ENCODE measurements around the gene PPARD. TPM values are rescaled to one million over a fixed set of nuclear protein-coding genes. Genes with fewer than 3 reads are reported as not detected.
A peak's percentile ranks its signal among the peaks of the same experiment; 100 is the strongest.

The PPARD gene
- total RNA-seq, 2 experiments from 2014 or later, result 6.1 to 11.9 TPM

DNA sequence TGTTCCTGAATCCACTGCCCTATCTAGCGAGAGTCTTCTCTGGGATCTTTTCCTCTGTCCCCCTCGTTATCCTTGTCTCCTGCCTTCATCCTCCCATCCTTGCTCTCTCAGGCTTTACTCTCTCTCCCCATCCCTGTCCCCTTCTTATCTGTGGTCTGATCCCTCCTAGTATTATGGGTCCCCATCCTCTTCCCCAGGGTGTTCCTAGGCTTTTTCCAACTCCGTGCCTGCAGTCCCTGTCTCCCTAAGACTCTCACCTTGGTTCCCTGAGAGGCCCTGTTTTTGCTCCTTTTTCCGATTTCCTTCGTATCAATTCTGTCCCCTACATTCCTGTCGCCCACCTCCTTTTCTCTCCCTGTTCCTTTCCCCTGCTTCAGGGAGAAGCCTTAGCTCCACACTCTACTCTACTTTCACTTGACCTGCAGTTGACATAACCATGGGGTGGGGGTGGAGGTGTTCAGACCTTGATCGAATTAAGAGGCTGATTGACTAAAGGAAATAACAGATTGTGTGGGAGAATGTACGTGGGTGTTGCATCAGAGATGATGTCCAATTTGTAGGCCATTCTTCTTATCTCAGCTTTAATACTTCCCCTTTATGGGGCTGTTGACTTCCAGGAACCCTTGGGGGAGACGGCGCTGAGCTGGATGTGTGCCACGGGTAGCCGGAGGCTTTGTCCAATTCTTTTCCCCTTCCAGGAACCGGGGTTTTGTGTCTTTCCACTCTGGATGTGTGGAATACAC lies 905 bp downstream of the PPARD start:
- TF ChIP-seq, protein P1, sequence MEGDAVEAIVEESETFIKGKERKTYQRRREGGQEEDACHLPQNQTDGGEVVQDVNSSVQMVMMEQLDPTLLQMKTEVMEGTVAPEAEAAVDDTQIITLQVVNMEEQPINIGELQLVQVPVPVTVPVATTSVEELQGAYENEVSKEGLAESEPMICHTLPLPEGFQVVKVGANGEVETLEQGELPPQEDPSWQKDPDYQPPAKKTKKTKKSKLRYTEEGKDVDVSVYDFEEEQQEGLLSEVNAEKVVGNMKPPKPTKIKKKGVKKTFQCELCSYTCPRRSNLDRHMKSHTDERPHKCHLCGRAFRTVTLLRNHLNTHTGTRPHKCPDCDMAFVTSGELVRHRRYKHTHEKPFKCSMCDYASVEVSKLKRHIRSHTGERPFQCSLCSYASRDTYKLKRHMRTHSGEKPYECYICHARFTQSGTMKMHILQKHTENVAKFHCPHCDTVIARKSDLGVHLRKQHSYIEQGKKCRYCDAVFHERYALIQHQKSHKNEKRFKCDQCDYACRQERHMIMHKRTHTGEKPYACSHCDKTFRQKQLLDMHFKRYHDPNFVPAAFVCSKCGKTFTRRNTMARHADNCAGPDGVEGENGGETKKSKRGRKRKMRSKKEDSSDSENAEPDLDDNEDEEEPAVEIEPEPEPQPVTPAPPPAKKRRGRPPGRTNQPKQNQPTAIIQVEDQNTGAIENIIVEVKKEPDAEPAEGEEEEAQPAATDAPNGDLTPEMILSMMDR (conservative IDR thresholded peaks at IDR 0.05; ENCODE audit: low read length), result no peak
- TF ChIP-seq EZH2phosphoT487 (IDR thresholded peaks at IDR 0.05; ENCODE audit: borderline replicate concordance, low read depth, low read length), result no peak
- H2AFZ ChIP-seq (ENCODE audit: low read length), result no peak overlapping the region
- DNase-seq (ENCODE audit: low spot score), result peak; percentile 34
- peaks cover 11% of the 10 kb centered on the region; the same call in 1 of the 2 replicates for H4K20me1 ChIP-seq (ENCODE audit: insufficient read depth, low read length)
- ChIA-PET CTCF (ENCODE audit: unreplicated experiment) (interaction anchor here (0.6 to 1.0 kb wide), 5 partner anchors 11 to 105 kb away, joined by 3 to 7 read pairs (median 3); no protein-coding TSS in a partner anchor), POLR2A (no interaction called here)
- no peaks in the 10 kb centered on the region for H3K9me3 ChIP-seq (ENCODE audit: low read length)
- peaks cover 27% of the 10 kb centered on the region for H3K4me1 ChIP-seq (ENCODE audit: insufficient read depth, low read length, poor library complexity, severe bottlenecking)
- H3K4me3 ChIP-seq (ENCODE audit: low read depth, low read length, poor library complexity, severe bottlenecking), result peak overlapping the region; percentile 85
- H3K9me2 ChIP-seq (ENCODE audit: insufficient read depth, low read length), result no peaks in the 10 kb centered on the region
- H3K27ac ChIP-seq (ENCODE audit: low read depth, low read length, poor library complexity, severe bottlenecking), result no peak overlapping the region
- intact Hi-C loops (cut with micrococcal nuclease; ENCODE audit: unreplicated experiment), result loop anchor here (2.0 kb wide), 1 partner anchor 72 kb away; no protein-coding TSS in a partner anchor
- no TSS peak for BruUV-seq (replicated peaks)
- H3K79me2 ChIP-seq (ENCODE audit: insufficient read depth, low read depth, low read length), result peaks cover 13% of the 10 kb centered on the region; the same call in 1 of the 2 replicates
- H3K36me3 ChIP-seq (ENCODE audit: insufficient read depth, low read length), result peaks cover 16% of the 10 kb centered on the region
- H3K4me2 ChIP-seq (ENCODE audit: low read length), result peak overlapping the region; percentile 93

DNA sequence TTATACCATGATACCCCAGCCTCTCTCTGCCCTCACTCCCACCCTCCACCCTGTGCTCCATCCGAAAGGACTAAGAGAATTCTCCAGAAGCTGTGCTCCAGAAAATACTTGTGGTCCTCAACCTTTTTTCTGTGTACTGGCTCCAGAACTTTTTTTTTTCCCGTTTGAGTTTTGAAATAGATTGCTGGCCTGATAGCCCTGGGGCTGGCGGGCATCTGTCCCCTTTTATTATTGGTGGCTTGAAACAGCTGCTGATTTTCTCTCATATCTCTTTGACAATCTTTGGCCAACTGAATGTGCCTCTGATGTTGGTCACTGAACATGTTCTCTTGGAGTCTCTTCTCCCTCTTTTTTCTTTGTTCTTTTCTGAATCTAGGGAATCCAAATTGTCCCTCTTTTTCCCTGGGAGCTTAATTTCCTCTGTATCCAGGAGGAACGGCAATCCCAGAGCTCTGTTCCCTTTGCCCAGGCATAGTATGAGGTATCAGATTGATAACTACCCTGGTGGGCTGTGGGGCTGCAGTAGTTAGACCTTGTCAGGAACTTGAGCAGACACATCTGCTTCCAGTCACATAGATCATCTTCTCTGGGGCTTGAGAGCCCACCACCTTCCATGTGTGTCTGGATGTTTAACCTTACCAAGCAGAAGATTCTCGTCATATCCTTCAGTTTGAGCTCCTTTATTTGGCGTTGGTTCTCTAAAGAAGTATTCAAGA lies 1.6 kb downstream of the PPARD start:
- H3K27ac ChIP-seq (ENCODE audit: low read depth, low read length, poor library complexity, severe bottlenecking), result no peak overlapping the region
- TF ChIP-seq, protein P1 (conservative IDR thresholded peaks at IDR 0.05; ENCODE audit: low read length), result no peak
- no peak for TF ChIP-seq EZH2phosphoT487 (IDR thresholded peaks at IDR 0.05; ENCODE audit: borderline replicate concordance, low read depth, low read length)
- no peaks in the 10 kb centered on the region for H3K9me3 ChIP-seq (ENCODE audit: low read length)
- peak overlapping the region; percentile 93 for H3K4me2 ChIP-seq (ENCODE audit: low read length)
- intact Hi-C loops (cut with micrococcal nuclease; ENCODE audit: unreplicated experiment), result loop anchor here (2.0 kb wide), 1 partner anchor 71 kb away; no protein-coding TSS in a partner anchor
- H3K4me3 ChIP-seq (ENCODE audit: low read depth, low read length, poor library complexity, severe bottlenecking), result peak overlapping the region; percentile 85
- no peaks in the 10 kb centered on the region for H3K9me2 ChIP-seq (ENCODE audit: insufficient read depth, low read length)
- DNase-seq (ENCODE audit: low spot score), result no peak
- CTCF ChIA-PET (ENCODE audit: unreplicated experiment), result interaction anchor here (0.6 to 1.0 kb wide), 5 partner anchors 12 to 127 kb away, joined by 3 to 7 read pairs (median 3); no protein-coding TSS in a partner anchor
- H3K36me3 ChIP-seq (ENCODE audit: insufficient read depth, low read length), result peaks cover 16% of the 10 kb centered on the region
- H2AFZ ChIP-seq (ENCODE audit: low read length), result no peak overlapping the region
- POLR2A ChIA-PET, result no interaction called here
- peaks cover 34% of the 10 kb centered on the region for H3K4me1 ChIP-seq (ENCODE audit: insufficient read depth, low read length, poor library complexity, severe bottlenecking)
- H4K20me1 ChIP-seq (ENCODE audit: insufficient read depth, low read length), result peaks cover 11% of the 10 kb centered on the region; the same call in 1 of the 2 replicates
- H3K79me2 ChIP-seq (ENCODE audit: insufficient read depth, low read depth, low read length), result peaks cover 13% of the 10 kb centered on the region; the same call in 1 of the 2 replicates
- BruUV-seq (replicated peaks), result TSS peak; percentile 63

Data from OCI-LY7 (cell line).